PFSK-1 (cell line): Measurements from ENCODE around the gene ILK.

Source experiments
- POLR2AphosphoS5 ChIP-seq: IDR thresholded peaks from 2 replicates; pipeline ENCODE4 v1.6.1; 2012; ENCODE audit warnings: low read depth, mild to moderate bottlenecking, control low read depth, low read length, moderate library complexity
- REST ChIP-seq, 2 experiments: IDR thresholded peaks; 2 replicates each; pipeline versions ENCODE4 v1.6.1 to v1.8.0; 2011 to 2012; ENCODE audit warnings: low read depth in 2 of 2, low read length in 2 of 2, control low read depth in 1 of 2, inconsistent platforms in 1 of 2, mild to moderate bottlenecking in 1 of 2, moderate library complexity in 1 of 2; ENCODE audit not compliant: insufficient read depth in 1 of 2
- TAF1 ChIP-seq: IDR thresholded peaks from 2 replicates; pipeline ENCODE4 v1.6.1; 2012; ENCODE audit warnings: low read length, control low read depth, borderline replicate concordance; ENCODE audit not compliant: insufficient read depth

GRCh38 chr11:6588018-6588417 is 15.6 kb upstream of the ILK start:
- TF ChIP-seq POLR2AphosphoS5, result no peak
- no peak for TF ChIP-seq REST (IDR thresholded peaks at IDR 0.05; ENCODE audit: insufficient read depth in 1 of 2, low read depth in 2 of 2, low read length in 2 of 2)
- no peak for TF ChIP-seq TAF1
